DOHH2 (cell line): ENCODE results near the gene SFTPB.

Experiments used
- CTCF ChIP-seq: fragments of 200-600 bp; sonication (generic); IDR thresholded peaks from one replicate; pipeline ENCODE4 v1.5.1; 2014; ENCODE audit warnings: antibody characterized with exemption, mild to moderate bottlenecking, low read depth, low read length; ENCODE audit not compliant: poor library complexity, severe bottlenecking
- EZH2phosphoT487 ChIP-seq: fragments of 200-600 bp; sonication (generic); IDR thresholded peaks from 2 replicates; pipeline ENCODE4 v1.6.1; 2017; ENCODE audit warnings: borderline replicate concordance, mild to moderate bottlenecking, antibody characterized with exemption, low read length, moderate library complexity, mixed read lengths

GRCh38 chr2:85673716-85674375, 5.8 kb upstream of the SFTPB start:
- no peak for TF ChIP-seq CTCF
- no peak for TF ChIP-seq EZH2phosphoT487
